Transverse colon (tissue), 3 donors: Measurements from ENCODE around the gene HELZ2.

Experiments used
- POLR2A ChIP-seq: fragments of 450-650 bp; IDR thresholded peaks from one replicate; pipeline ENCODE4 v1.6.1; 2016; ENCODE audit warnings: antibody characterized with exemption, mild to moderate bottlenecking, moderate library complexity
- TF ChIP-seq, protein P1 (sequence below), 5 experiments: fragments of 200-600 bp in 3 of 5; fragments of 450-650 bp in 2 of 5; sonication (generic) in 3 of 5; IDR thresholded peaks; 1 replicate in 2 of 5; 2 replicates in 3 of 5; pipeline ENCODE4 v1.5.1; 2016 to 2017; ENCODE audit warnings: antibody characterized with exemption in 5 of 5, inconsistent platforms in 3 of 5, mild to moderate bottlenecking in 2 of 5, moderate library complexity in 1 of 5

DNA sequence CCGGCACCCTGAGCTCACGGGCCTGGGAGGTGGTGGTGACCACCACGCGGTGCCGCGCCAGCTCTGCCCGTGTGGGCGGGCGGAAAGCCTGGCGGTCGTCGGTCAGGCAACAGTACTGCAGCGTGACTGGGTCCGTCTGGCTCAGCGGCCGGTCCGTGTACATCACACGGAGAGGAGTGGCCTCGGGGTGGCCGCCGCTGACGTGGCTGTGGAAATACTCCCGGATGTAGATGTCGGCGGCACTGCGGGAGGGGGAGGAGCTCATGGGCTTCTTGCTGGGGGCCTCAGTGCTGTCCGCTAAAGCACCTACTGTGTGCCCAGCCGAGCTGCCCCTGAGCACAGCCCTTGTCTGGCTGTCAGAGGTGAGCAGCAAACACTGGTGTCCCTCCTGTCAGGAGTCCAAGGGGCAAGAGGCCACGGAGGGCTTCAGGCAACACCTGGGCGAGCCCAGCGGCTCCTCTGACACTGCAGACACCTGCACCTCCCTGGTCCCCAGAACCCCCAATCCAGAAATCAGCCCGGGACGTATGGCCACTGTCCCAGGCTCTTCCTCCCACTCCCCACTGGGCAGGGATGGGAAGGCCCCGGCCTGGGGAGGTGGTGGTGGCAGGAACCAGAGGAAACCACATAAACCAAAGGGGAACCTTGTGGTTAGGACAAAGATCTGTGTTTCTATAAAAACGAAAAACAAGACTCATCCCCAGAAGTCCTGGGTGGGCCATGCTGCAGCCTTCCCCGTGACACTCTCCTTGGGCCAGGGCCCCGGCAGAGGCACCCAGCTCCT lies 6.5 kb downstream of the HELZ2 start:
- TF ChIP-seq, protein P1, sequence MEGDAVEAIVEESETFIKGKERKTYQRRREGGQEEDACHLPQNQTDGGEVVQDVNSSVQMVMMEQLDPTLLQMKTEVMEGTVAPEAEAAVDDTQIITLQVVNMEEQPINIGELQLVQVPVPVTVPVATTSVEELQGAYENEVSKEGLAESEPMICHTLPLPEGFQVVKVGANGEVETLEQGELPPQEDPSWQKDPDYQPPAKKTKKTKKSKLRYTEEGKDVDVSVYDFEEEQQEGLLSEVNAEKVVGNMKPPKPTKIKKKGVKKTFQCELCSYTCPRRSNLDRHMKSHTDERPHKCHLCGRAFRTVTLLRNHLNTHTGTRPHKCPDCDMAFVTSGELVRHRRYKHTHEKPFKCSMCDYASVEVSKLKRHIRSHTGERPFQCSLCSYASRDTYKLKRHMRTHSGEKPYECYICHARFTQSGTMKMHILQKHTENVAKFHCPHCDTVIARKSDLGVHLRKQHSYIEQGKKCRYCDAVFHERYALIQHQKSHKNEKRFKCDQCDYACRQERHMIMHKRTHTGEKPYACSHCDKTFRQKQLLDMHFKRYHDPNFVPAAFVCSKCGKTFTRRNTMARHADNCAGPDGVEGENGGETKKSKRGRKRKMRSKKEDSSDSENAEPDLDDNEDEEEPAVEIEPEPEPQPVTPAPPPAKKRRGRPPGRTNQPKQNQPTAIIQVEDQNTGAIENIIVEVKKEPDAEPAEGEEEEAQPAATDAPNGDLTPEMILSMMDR (IDR thresholded peaks at IDR 0.05) = no peak
- TF ChIP-seq POLR2A = no peak
